IMR-90 (cell line): ENCODE data around the gene ING3. TPM values are rescaled to one million over a fixed set of nuclear protein-coding genes. Genes with fewer than 3 reads are reported as not detected.

Experiments
- ATAC-seq: fragments of 200-7000 bp; cut with Tn5 transposase; 2 replicates; pipeline ENCODE4 v1.9.1; 2020; ENCODE audit warnings: low read depth, mild to moderate bottlenecking, moderate library complexity
- BruUV-seq: library from RNA; stranded (reverse); fragments of 400-500 nt; replicated peaks from 2 replicates; lab custom pipeline; 2021; lab: Mats Ljungman, UMichigan
- CTCF ChIA-PET: fragments of 300-600 bp; formaldehyde crosslinking; extraction: SDS; loops from one replicate; lab custom pipeline; 2021; ENCODE audit warnings: antibody characterized with exemption; lab: Yijun Ruan, JAX
- POLR2A ChIA-PET: fragments of 300-600 bp; sonication (Branson Sonifier 250); formaldehyde crosslinking; loops from one replicate; lab custom pipeline; 2022; ENCODE audit warnings: antibody characterized with exemption; ENCODE audit not compliant: unreplicated experiment; lab: Charles Lee
- DNase-seq: peaks from one replicate; pipeline ENCODE4 v3.0.0; 2013
- H2AFZ ChIP-seq: replicated peaks from 2 replicates; pipeline ENCODE3; 2013; ENCODE audit warnings: low read length, mild to moderate bottlenecking; ENCODE audit not compliant: poor library complexity
- H2AK5ac ChIP-seq: 2 replicates; pipeline ENCODE4 v1.6.1; 2013; ENCODE audit warnings: low read depth, low read length, inconsistent platforms
- H2AK9ac ChIP-seq: replicated peaks from 2 replicates; pipeline ENCODE3; 2013; ENCODE audit warnings: mild to moderate bottlenecking, low read depth, low read length, moderate library complexity; ENCODE audit not compliant: poor library complexity
- H2BK120ac ChIP-seq: 2 replicates; pipeline ENCODE4 v1.6.1; 2013; ENCODE audit warnings: low read depth, low read length, inconsistent platforms
- H2BK15ac ChIP-seq: 3 replicates; pipeline ENCODE4 v1.6.1; 2013; ENCODE audit warnings: low read depth, low read length, inconsistent platforms
- H2BK20ac ChIP-seq: 2 replicates; pipeline ENCODE4 v1.6.1; 2013; ENCODE audit warnings: low read depth, mild to moderate bottlenecking, inconsistent platforms, low read length, moderate library complexity
- H2BK5ac ChIP-seq: 2 replicates; pipeline ENCODE4 v1.6.1; 2013; ENCODE audit warnings: mild to moderate bottlenecking, low read depth, low read length, inconsistent platforms; ENCODE audit not compliant: poor library complexity, severe bottlenecking
- H3K14ac ChIP-seq: replicated peaks from 2 replicates; pipeline ENCODE4 v1.6.1; 2013; ENCODE audit warnings: low read depth, low read length, inconsistent platforms
- H3K18ac ChIP-seq: 2 replicates; pipeline ENCODE4 v1.6.1; 2013; ENCODE audit warnings: low read depth, low read length, control low read depth
- H3K23ac ChIP-seq: 2 replicates; pipeline ENCODE4 v1.6.1; 2013; ENCODE audit warnings: low read depth, low read length, inconsistent platforms
- H3K27ac ChIP-seq: 2 replicates; pipeline ENCODE4 v1.5.1; 2013; ENCODE audit warnings: mild to moderate bottlenecking, control low read depth, low read length; ENCODE audit not compliant: insufficient read depth
- H3K27me3 ChIP-seq: 2 replicates; pipeline ENCODE4 v1.6.1; 2013; ENCODE audit warnings: low read length; ENCODE audit not compliant: control insufficient read depth, insufficient read depth
- H3K36me3 ChIP-seq: 2 replicates; pipeline ENCODE4 v1.6.1; 2013; ENCODE audit warnings: low read length, mixed read lengths; ENCODE audit not compliant: control insufficient read depth, insufficient read depth
- H3K4ac ChIP-seq: 2 replicates; pipeline ENCODE4 v1.6.1; 2013; ENCODE audit warnings: low read depth, low read length, inconsistent platforms
- H3K4me1 ChIP-seq: 2 replicates; pipeline ENCODE4 v1.6.1; 2013; ENCODE audit warnings: low read length, mixed read lengths; ENCODE audit not compliant: control insufficient read depth, insufficient read depth
- H3K4me2 ChIP-seq: 2 replicates; pipeline ENCODE4 v1.6.1; 2013; ENCODE audit warnings: low read depth, mild to moderate bottlenecking, control low read depth, low read length, moderate library complexity
- H3K4me3 ChIP-seq: 2 replicates; pipeline ENCODE4 v1.5.1; 2013; ENCODE audit warnings: low read depth, mild to moderate bottlenecking, control low read depth, low read length, moderate library complexity; ENCODE audit not compliant: insufficient read depth
- H3K56ac ChIP-seq: 2 replicates; pipeline ENCODE4 v1.6.1; 2013; ENCODE audit warnings: low read length, inconsistent platforms; ENCODE audit not compliant: insufficient read depth; ENCODE audit errors: extremely low read depth
- H3K79me1 ChIP-seq, 2 experiments: 2 replicates each; pipeline ENCODE4 v1.6.1; 2013; ENCODE audit warnings: low read length in 2 of 2, inconsistent platforms in 1 of 2, low read depth in 1 of 2
- H3K9ac ChIP-seq: 2 replicates; pipeline ENCODE4 v1.6.1; 2013; ENCODE audit warnings: low read depth, low read length, control low read depth
- H3K9me1 ChIP-seq: 2 replicates; pipeline ENCODE4 v1.6.1; 2013; ENCODE audit warnings: low read length, inconsistent platforms; ENCODE audit not compliant: insufficient read depth
- H3K9me3 ChIP-seq: 2 replicates; pipeline ENCODE4 v1.6.1; 2013; ENCODE audit warnings: low read length; ENCODE audit not compliant: control insufficient read depth, insufficient read depth
- H4K20me1 ChIP-seq: 2 replicates; pipeline ENCODE4 v1.6.1; 2013; ENCODE audit warnings: low read length, inconsistent platforms; ENCODE audit not compliant: insufficient read depth
- H4K5ac ChIP-seq: 2 replicates; pipeline ENCODE4 v1.6.1; 2013; ENCODE audit warnings: mild to moderate bottlenecking, low read depth, low read length, control low read depth
- H4K8ac ChIP-seq, 2 experiments: 2 replicates each; pipeline ENCODE4 v1.6.1; 2013; ENCODE audit warnings: low read depth in 2 of 2, low read length in 2 of 2, control low read depth in 1 of 2, inconsistent platforms in 1 of 2
- H4K91ac ChIP-seq: 2 replicates; pipeline ENCODE4 v1.6.1; 2013; ENCODE audit warnings: low read depth, low read length, inconsistent platforms; ENCODE audit not compliant: insufficient read depth
- BHLHE40 ChIP-seq: fragments of 150-350 bp; IDR thresholded peaks from 2 replicates; pipeline ENCODE4 v1.6.1; 2016; ENCODE audit warnings: mild to moderate bottlenecking, low read depth, low read length
- CEBPB ChIP-seq: IDR thresholded peaks from 2 replicates; pipeline ENCODE4 v1.6.1; 2012; ENCODE audit warnings: low read depth, low read length, improper control_type of control experiment
- CHD1 ChIP-seq: IDR thresholded peaks from 2 replicates; pipeline ENCODE4 v1.6.1; 2012; ENCODE audit warnings: low read depth, low read length, improper control_type of control experiment
- FOS ChIP-seq: fragments of 150-350 bp; IDR thresholded peaks from 2 replicates; pipeline ENCODE4 v1.6.1; 2016; ENCODE audit warnings: low read depth, low read length
- MAFK ChIP-seq: IDR thresholded peaks from 2 replicates; pipeline ENCODE4 v1.6.1; 2012; ENCODE audit warnings: low read depth, low read length, improper control_type of control experiment
- MAZ ChIP-seq: IDR thresholded peaks from 2 replicates; pipeline ENCODE4 v1.6.1; 2012; ENCODE audit warnings: low read depth, mild to moderate bottlenecking, low read length, improper control_type of control experiment, moderate library complexity, borderline replicate concordance
- MXI1 ChIP-seq: IDR thresholded peaks from 2 replicates; pipeline ENCODE4 v1.6.1; 2012; ENCODE audit warnings: low read depth, mild to moderate bottlenecking, low read length, moderate library complexity, borderline replicate concordance
- NFE2L2 ChIP-seq: fragments of 150-350 bp; IDR thresholded peaks from 2 replicates; pipeline ENCODE4 v1.6.1; 2016; ENCODE audit warnings: low read depth, mild to moderate bottlenecking, low read length
- POLR2A ChIP-seq: IDR thresholded peaks from 2 replicates; pipeline ENCODE4 v1.6.1; 2012; ENCODE audit warnings: mild to moderate bottlenecking, low read depth, low read length
- RAD21 ChIP-seq: IDR thresholded peaks from 2 replicates; pipeline ENCODE4 v1.6.1; 2012; ENCODE audit warnings: low read length, improper control_type of control experiment
- RCOR1 ChIP-seq: IDR thresholded peaks from 2 replicates; pipeline ENCODE4 v1.6.1; 2012; ENCODE audit warnings: mild to moderate bottlenecking, low read length, improper control_type of control experiment; ENCODE audit not compliant: insufficient replicate concordance
- RFX5 ChIP-seq: IDR thresholded peaks from 2 replicates; pipeline ENCODE4 v1.8.0; 2012; ENCODE audit warnings: low read depth, mild to moderate bottlenecking, low read length, moderate library complexity
- SMC3 ChIP-seq: fragments of 150-350 bp; IDR thresholded peaks from 2 replicates; pipeline ENCODE4 v1.6.1; 2016; ENCODE audit warnings: low read depth, mild to moderate bottlenecking, antibody characterized with exemption, low read length, moderate library complexity
- dilution Hi-C: fragments of 300-500 bp; cut with HindIII; formaldehyde crosslinking; loops from one replicate; pipeline ENCODE4 v1.14.3; 2018; ENCODE audit warnings: low sequenced_read_pairs; ENCODE audit not compliant: unreplicated experiment
- in situ Hi-C: fragments of 300-500 bp; cut with MboI; formaldehyde crosslinking; loops from 3 replicates; pipeline ENCODE4 v1.14.3; 2019; ENCODE audit warnings: low sequenced_read_pairs, inconsistent platforms, mixed read lengths
- intact Hi-C: fragments of 100-400 bp; cut with micrococcal nuclease; formaldehyde crosslinking; loops from 2 replicates; pipeline ENCODE4 v1.10.0; 2022
- polyA plus RNA-seq, 3 experiments: library from polyadenylated mRNA; depleted of rRNA; stranded (reverse); fragments of >200 nt; gene quantifications; 2 replicates each; pipeline ENCODE4 v1.2.3, GENCODE V29; 2012; ENCODE audit warnings: low replicate concordance in 1 of 3
- total RNA-seq: library from RNA; depleted of rRNA; stranded (reverse); fragments of >200 nt; gene quantifications from 2 replicates; pipeline ENCODE4 v1.2.3, GENCODE V29; 2012
- TF ChIP-seq, protein P1 (sequence below): conservative IDR thresholded peaks from 2 replicates; pipeline ENCODE4 v1.5.1; 2012; ENCODE audit warnings: mild to moderate bottlenecking, low read depth, low read length, improper control_type of control experiment
- TF ChIP-seq, protein P2 (sequence below): fragments of 150-350 bp; IDR thresholded peaks from 2 replicates; pipeline ENCODE4 v1.6.1; 2017; ENCODE audit warnings: mild to moderate bottlenecking, antibody characterized with exemption, low read length, low read depth
- TF ChIP-seq, protein P3 (sequence below): fragments of 150-350 bp; IDR thresholded peaks from 2 replicates; pipeline ENCODE4 v1.6.1; 2016; ENCODE audit warnings: low read depth, mild to moderate bottlenecking, low read length, moderate library complexity, borderline replicate concordance

ING3 gene
- total and polyA plus RNA-seq, 2 of the 4 experiments (the other 2 are of a cell fraction): 7.2 to 11.3 TPM

DNA sequence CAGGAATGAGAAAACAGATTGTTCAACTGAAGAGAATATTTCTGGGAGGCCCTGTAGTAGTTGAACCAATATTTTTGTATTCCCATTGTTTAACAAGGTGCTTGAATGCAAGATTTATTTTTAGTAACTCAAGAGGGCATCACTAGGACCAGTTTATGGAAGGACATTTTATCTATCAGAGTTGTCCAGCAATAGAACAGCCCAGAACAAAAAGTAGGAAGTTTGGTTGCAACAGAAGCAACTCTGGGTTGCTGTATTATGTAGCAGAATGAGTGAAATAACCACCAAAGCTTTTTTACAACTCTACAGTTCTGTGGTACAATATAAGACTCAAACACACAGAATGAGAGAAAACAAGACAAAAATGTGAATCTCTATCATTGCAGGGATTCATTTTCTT is 72.6 kb downstream of the ING3 start:
- Histone ChIP-seq H3K36me3 (no peaks in the 10 kb centered on the region), H3K4me2 (peak overlapping the region; percentile 81), H2AFZ (no peak overlapping the region), H2AK5ac (0 out of 2 replicates have a peak overlapping the region, but pooled peaks have one; percentile 1), H3K4ac (peak overlapping the region; percentile 64), H3K23ac (peak overlapping the region; percentile 81), H4K20me1 (no peaks in the 10 kb centered on the region), H3K9ac (no peak overlapping the region), H3K79me1 (peaks cover 19 to 48% of the 10 kb centered on the region in 2 experiments), H3K9me3 (no peaks in the 10 kb centered on the region), H3K18ac (peak overlapping the region; percentile 92), H2BK5ac (peak overlapping the region; percentile 87), H2BK15ac (peak overlapping the region; percentile 75; the same call in 2 of the 3 replicates), H3K27ac (peak overlapping the region; percentile 59; the same call in 1 of the 2 replicates), H3K4me3 (no peak overlapping the region), H4K91ac (peak overlapping the region; percentile 67; the same call in 1 of the 2 replicates), H3K9me1 (peaks cover 5% of the 10 kb centered on the region), H2BK120ac (peak overlapping the region; percentile 84), H2AK9ac (no peak overlapping the region), H4K5ac (peak overlapping the region; percentile 43; the same call in 1 of the 2 replicates), H2BK20ac (peak overlapping the region; percentile 71; the same call in 1 of the 2 replicates), H3K56ac (peak overlapping the region; percentile 79; the same call in 1 of the 2 replicates), H4K8ac (peak overlapping the region in 1 of 2 experiments; percentile 58; a peak in 2 of 4 replicates), H3K27me3 (no peaks in the 10 kb centered on the region), H3K14ac (peak overlapping the region; percentile 56), H3K4me1 (peaks cover 13% of the 10 kb centered on the region)
- dilution Hi-C loops (no loop called here), intact Hi-C loops (no loop called here), in situ Hi-C loops (no loop called here)
- ChIA-PET POLR2A (no interaction called here), CTCF (no interaction called here)
- no peak for DNase-seq
- TF ChIP-seq BHLHE40 (no peak), FOS (no peak), NFE2L2 (no peak), CEBPB (no peak), MXI1 (no peak), RCOR1 (no peak), MAFK (no peak), RFX5 (no peak), MAZ (no peak), RAD21 (no peak), POLR2A (no peak), CHD1 (no peak), SMC3 (no peak)
- TF ChIP-seq, protein P1, sequence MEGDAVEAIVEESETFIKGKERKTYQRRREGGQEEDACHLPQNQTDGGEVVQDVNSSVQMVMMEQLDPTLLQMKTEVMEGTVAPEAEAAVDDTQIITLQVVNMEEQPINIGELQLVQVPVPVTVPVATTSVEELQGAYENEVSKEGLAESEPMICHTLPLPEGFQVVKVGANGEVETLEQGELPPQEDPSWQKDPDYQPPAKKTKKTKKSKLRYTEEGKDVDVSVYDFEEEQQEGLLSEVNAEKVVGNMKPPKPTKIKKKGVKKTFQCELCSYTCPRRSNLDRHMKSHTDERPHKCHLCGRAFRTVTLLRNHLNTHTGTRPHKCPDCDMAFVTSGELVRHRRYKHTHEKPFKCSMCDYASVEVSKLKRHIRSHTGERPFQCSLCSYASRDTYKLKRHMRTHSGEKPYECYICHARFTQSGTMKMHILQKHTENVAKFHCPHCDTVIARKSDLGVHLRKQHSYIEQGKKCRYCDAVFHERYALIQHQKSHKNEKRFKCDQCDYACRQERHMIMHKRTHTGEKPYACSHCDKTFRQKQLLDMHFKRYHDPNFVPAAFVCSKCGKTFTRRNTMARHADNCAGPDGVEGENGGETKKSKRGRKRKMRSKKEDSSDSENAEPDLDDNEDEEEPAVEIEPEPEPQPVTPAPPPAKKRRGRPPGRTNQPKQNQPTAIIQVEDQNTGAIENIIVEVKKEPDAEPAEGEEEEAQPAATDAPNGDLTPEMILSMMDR: no peak
- TF ChIP-seq, protein P2, sequence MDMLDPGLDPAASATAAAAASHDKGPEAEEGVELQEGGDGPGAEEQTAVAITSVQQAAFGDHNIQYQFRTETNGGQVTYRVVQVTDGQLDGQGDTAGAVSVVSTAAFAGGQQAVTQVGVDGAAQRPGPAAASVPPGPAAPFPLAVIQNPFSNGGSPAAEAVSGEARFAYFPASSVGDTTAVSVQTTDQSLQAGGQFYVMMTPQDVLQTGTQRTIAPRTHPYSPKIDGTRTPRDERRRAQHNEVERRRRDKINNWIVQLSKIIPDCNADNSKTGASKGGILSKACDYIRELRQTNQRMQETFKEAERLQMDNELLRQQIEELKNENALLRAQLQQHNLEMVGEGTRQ: no peak
- TF ChIP-seq, protein P3, sequence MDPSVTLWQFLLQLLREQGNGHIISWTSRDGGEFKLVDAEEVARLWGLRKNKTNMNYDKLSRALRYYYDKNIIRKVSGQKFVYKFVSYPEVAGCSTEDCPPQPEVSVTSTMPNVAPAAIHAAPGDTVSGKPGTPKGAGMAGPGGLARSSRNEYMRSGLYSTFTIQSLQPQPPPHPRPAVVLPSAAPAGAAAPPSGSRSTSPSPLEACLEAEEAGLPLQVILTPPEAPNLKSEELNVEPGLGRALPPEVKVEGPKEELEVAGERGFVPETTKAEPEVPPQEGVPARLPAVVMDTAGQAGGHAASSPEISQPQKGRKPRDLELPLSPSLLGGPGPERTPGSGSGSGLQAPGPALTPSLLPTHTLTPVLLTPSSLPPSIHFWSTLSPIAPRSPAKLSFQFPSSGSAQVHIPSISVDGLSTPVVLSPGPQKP: no peak
- no peak for ATAC-seq
- no TSS peak for BruUV-seq
